B cell (primary cell): ENCODE measurements around the gene CSMD2. TPM values are rescaled to one million over a fixed set of nuclear protein-coding genes. Genes with fewer than 3 reads are reported as not detected.

ENCODE experiments used
- ATAC-seq: fragments of 200-7000 bp; cut with Tn5 transposase; one replicate; pipeline ENCODE4 v1.10.0; 2021; ENCODE audit warnings: low read depth, mild to moderate bottlenecking, moderate number of reproducible peaks, moderate library complexity
- CTCF ChIA-PET: fragments of 350-600 bp; sonication (Branson Sonifier 250); formaldehyde crosslinking; loops from one replicate; lab custom pipeline; 2021; ENCODE audit warnings: antibody characterized with exemption, inconsistent platforms; lab: Charles Lee
- POLR2A ChIA-PET: fragments of 350-600 bp; sonication (Branson Sonifier 250); formaldehyde crosslinking; loops from one replicate; lab custom pipeline; 2021; ENCODE audit warnings: antibody characterized with exemption; lab: Charles Lee
- DNase-seq: peaks from one replicate; pipeline ENCODE4 v3.0.0; 2013
- H2AFZ ChIP-seq: 2 replicates; pipeline ENCODE4 v1.6.1; 2012; ENCODE audit warnings: mild to moderate bottlenecking, low read depth, low read length; ENCODE audit not compliant: insufficient read depth, poor library complexity, severe bottlenecking
- H3K27ac ChIP-seq, 2 donors: 1 replicate in 1 of 2; 2 replicates in 1 of 2; pipeline ENCODE4 v1.5.1; 2012 to 2013; ENCODE audit warnings: low read length in 2 of 2, mild to moderate bottlenecking in 2 of 2, moderate library complexity in 1 of 2
- H3K27me3 ChIP-seq, 4 experiments: fragments of 200-600 bp in 1 of 4; sonication (generic) in 1 of 4; replicated peaks in 1 of 4; 1 replicate in 2 of 4; 2 replicates in 2 of 4; pipeline versions ENCODE4 v1.6.1 to v1.7.0; 2013 to 2016; ENCODE audit warnings: low read length in 3 of 4, mild to moderate bottlenecking in 2 of 4, mixed read lengths in 1 of 4, moderate library complexity in 1 of 4; ENCODE audit not compliant: insufficient read depth in 4 of 4, control insufficient read depth in 3 of 4; ENCODE audit errors: control extremely low read depth in 1 of 4
- H3K36me3 ChIP-seq, 2 experiments: replicated peaks in 1 of 2; 1 replicate in 1 of 2; 2 replicates in 1 of 2; pipeline versions ENCODE4 v1.6.1 to v1.7.1; 2013; ENCODE audit warnings: low read length in 1 of 2; ENCODE audit not compliant: insufficient read depth in 2 of 2, control insufficient read depth in 1 of 2; ENCODE audit errors: control extremely low read depth in 1 of 2, extremely low read depth in 1 of 2
- H3K4me1 ChIP-seq, 2 donors: fragments of 200-600 bp in 1 of 2; sonication (generic) in 1 of 2; 1 replicate in 1 of 2; 2 replicates in 1 of 2; pipeline versions ENCODE4 v1.5.1 to v1.6.1; 2013 to 2017; ENCODE audit warnings: low read length in 2 of 2; ENCODE audit not compliant: control insufficient read depth in 2 of 2, insufficient read depth in 2 of 2
- H3K4me2 ChIP-seq: replicated peaks from 2 replicates; pipeline ENCODE3; 2012; ENCODE audit warnings: mild to moderate bottlenecking, low read depth, low read length; ENCODE audit not compliant: poor library complexity, severe bottlenecking
- H3K4me3 ChIP-seq, 5 experiments: fragments of 200-600 bp in 1 of 5; sonication (generic) in 1 of 5; 1 replicate in 3 of 5; 2 replicates in 2 of 5; pipeline versions ENCODE4 v1.5.1 to v1.7.0; 2011 to 2016; ENCODE audit warnings: low read length in 4 of 5, mild to moderate bottlenecking in 4 of 5, low read depth in 2 of 5, control low read depth in 1 of 5, moderate library complexity in 1 of 5; ENCODE audit not compliant: insufficient read depth in 1 of 5; ENCODE audit errors: control extremely low read depth in 1 of 5, extremely low read depth in 1 of 5
- H3K79me2 ChIP-seq: fragments of 200-600 bp; sonication (generic); one replicate; pipeline ENCODE4 v1.6.0; 2016; ENCODE audit warnings: low read length; ENCODE audit not compliant: control insufficient read depth, insufficient read depth
- H3K9ac ChIP-seq: fragments of 200-600 bp; sonication (generic); 2 replicates; pipeline ENCODE4 v1.6.1; 2017; ENCODE audit warnings: mild to moderate bottlenecking, low read length, moderate library complexity
- H3K9me3 ChIP-seq, 3 donors: one replicate each; pipeline versions ENCODE4 v1.6.1 to v1.7.1; 2013; ENCODE audit warnings: low read length in 2 of 3; ENCODE audit not compliant: control insufficient read depth in 2 of 3, insufficient read depth in 1 of 3; ENCODE audit errors: control extremely low read depth in 1 of 3
- H4K20me1 ChIP-seq: 2 replicates; pipeline ENCODE4 v1.6.0; 2012; ENCODE audit warnings: mild to moderate bottlenecking, low read length; ENCODE audit not compliant: insufficient read depth, control insufficient read depth, poor library complexity, severe bottlenecking
- H3K27ac Mint-ChIP-seq: one replicate; pipeline ENCODE4 v1.8.0; 2021; ENCODE audit warnings: mixed read lengths
- H3K27me3 Mint-ChIP-seq: one replicate; pipeline ENCODE4 v1.8.0; 2021; ENCODE audit warnings: mixed read lengths
- H3K4me1 Mint-ChIP-seq: one replicate; pipeline ENCODE4 v1.8.0; 2021; ENCODE audit warnings: mixed read lengths
- H3K4me3 Mint-ChIP-seq: one replicate; pipeline ENCODE4 v1.8.0; 2021; ENCODE audit warnings: mixed read lengths
- H3K9me3 Mint-ChIP-seq: one replicate; pipeline ENCODE4 v1.8.0; 2022; ENCODE audit warnings: mixed read lengths; ENCODE audit not compliant: insufficient read depth
- EZH2 ChIP-seq: IDR thresholded peaks from 2 replicates; pipeline ENCODE4 v1.6.1; 2012; ENCODE audit warnings: borderline replicate concordance, low read depth, mild to moderate bottlenecking, moderate library complexity, low read length; ENCODE audit not compliant: insufficient read depth, poor library complexity, severe bottlenecking
- WGBS: methylation state at CpG from one replicate; pipeline ENCODE4 v1.1.5; 2013; ENCODE audit warnings: missing lambda C conversion rate; ENCODE audit not compliant: insufficient coverage; 5-methylcytosine and 5-hydroxymethylcytosine counted together
- intact Hi-C: fragments of 100-400 bp; cut with micrococcal nuclease; formaldehyde crosslinking; loops from one replicate; pipeline ENCODE4 v1.10.0; 2022
- polyA plus RNA-seq: library from polyadenylated mRNA; depleted of rRNA; stranded (reverse); fragments of >200 nt; gene quantifications from 2 replicates; pipeline ENCODE4 v1.2.3, GENCODE V29; 2012
- total RNA-seq, 2 donors: library from RNA; stranded (reverse); fragments of 120-200 nt in 1 of 2; gene quantifications; 1 replicate in 1 of 2; 2 replicates in 1 of 2; pipeline versions ENCODE4 v1.2.3 to v1.2.4, GENCODE V29; 2013 to 2022
- TF ChIP-seq, protein P1 (sequence below): fragments of 200-600 bp; IDR thresholded peaks from one replicate; pipeline ENCODE4 v1.8.0; 2022; ENCODE audit warnings: antibody characterized with exemption, mild to moderate bottlenecking

CSMD2 gene
- total and polyA plus RNA-seq, 2 donors (not counting 1 experiment from before 2014, with no cell fraction given) = not detected

DNA sequence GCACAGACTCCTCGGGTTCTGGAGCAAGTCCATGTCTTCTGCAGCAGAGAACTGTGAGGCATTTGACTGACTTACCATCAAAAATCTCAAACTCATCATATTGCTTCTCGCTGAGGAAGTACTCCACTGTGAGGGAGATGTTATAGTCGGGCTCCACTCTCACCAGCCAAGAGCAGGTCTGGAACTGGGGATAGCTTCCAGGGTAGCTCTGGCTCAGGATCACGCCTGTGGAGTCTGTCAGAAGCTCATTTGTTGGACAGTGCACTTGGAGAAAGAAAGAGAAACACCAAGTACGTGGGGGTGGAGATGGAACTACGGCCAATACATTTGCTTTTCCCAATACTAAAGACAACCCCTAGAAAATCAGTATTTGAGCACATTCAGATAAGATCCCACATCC, 581.5 kb downstream of the CSMD2 start:
- H3K4me1 ChIP-seq = no peaks in the 10 kb centered on the region
- no peak overlapping the region for H3K4me2 ChIP-seq
- H3K4me3 Mint-ChIP-seq = no peak overlapping the region
- H3K4me1 Mint-ChIP-seq = no peaks in the 10 kb centered on the region
- H3K9me3 Mint-ChIP-seq = no peaks in the 10 kb centered on the region
- no peak overlapping the region for H3K27ac ChIP-seq
- ChIA-PET CTCF (no interaction called here), POLR2A (no interaction called here)
- no peaks in the 10 kb centered on the region for H3K9me3 ChIP-seq
- TF ChIP-seq, protein P1, sequence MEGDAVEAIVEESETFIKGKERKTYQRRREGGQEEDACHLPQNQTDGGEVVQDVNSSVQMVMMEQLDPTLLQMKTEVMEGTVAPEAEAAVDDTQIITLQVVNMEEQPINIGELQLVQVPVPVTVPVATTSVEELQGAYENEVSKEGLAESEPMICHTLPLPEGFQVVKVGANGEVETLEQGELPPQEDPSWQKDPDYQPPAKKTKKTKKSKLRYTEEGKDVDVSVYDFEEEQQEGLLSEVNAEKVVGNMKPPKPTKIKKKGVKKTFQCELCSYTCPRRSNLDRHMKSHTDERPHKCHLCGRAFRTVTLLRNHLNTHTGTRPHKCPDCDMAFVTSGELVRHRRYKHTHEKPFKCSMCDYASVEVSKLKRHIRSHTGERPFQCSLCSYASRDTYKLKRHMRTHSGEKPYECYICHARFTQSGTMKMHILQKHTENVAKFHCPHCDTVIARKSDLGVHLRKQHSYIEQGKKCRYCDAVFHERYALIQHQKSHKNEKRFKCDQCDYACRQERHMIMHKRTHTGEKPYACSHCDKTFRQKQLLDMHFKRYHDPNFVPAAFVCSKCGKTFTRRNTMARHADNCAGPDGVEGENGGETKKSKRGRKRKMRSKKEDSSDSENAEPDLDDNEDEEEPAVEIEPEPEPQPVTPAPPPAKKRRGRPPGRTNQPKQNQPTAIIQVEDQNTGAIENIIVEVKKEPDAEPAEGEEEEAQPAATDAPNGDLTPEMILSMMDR = no peak
- TF ChIP-seq EZH2 = no peak
- no peak overlapping the region for H3K4me3 ChIP-seq
- no peaks in the 10 kb centered on the region for H4K20me1 ChIP-seq
- DNase-seq (no peak), ATAC-seq (no peak)
- intact Hi-C loops = no loop called here
- no peaks in the 10 kb centered on the region for H3K79me2 ChIP-seq
- H3K27me3 Mint-ChIP-seq = peaks cover 8% of the 10 kb centered on the region
- no peak overlapping the region for H3K9ac ChIP-seq
- H2AFZ ChIP-seq = no peak overlapping the region
- H3K36me3 ChIP-seq = no peaks in the 10 kb centered on the region
- 63% methylated on average over 4 of the region's 6 CpGs for WGBS
- no peaks in the 10 kb centered on the region for H3K27me3 ChIP-seq
- H3K27ac Mint-ChIP-seq = no peak overlapping the region

GRCh38 chr1:33578557-33579448, 586.2 kb downstream of the CSMD2 start:
- Histone ChIP-seq H3K79me2 (no peaks in the 10 kb centered on the region), H2AFZ (no peak overlapping the region), H3K27me3 (peaks cover 0 to 7% (median 0%) of the 10 kb centered on the region in 4 experiments), H3K4me2 (no peak overlapping the region), H3K4me1 (no peaks in the 10 kb centered on the region), H3K36me3 (no peaks in the 10 kb centered on the region), H3K9me3 (no peaks in the 10 kb centered on the region), H3K4me3 (no peak overlapping the region), H4K20me1 (no peaks in the 10 kb centered on the region), H3K9ac (no peak overlapping the region), H3K27ac (no peak overlapping the region)
- ATAC-seq (no peak), DNase-seq (no peak)
- TF ChIP-seq EZH2 = no peak
- TF ChIP-seq, protein P1 = no peak
- Mint-ChIP-seq H3K9me3 (peaks cover 2% of the 10 kb centered on the region), H3K27ac (no peak overlapping the region), H3K4me1 (no peaks in the 10 kb centered on the region), H3K4me3 (no peak overlapping the region), H3K27me3 (peaks cover 20% of the 10 kb centered on the region)
- ChIA-PET POLR2A (no interaction called here), CTCF (interaction anchor here (0.7 kb wide), 1 partner anchor 134 kb away, joined by 3 read pairs; no protein-coding TSS in a partner anchor)
- intact Hi-C loops = no loop called here
- WGBS = 62% methylated on average over 9 of the region's 16 CpGs
